K562 (cell line): ENCODE measurements around the gene DRC3. TPM values are rescaled to one million over a fixed set of nuclear protein-coding genes. Genes with fewer than 3 reads are reported as not detected.

Experiments
- ATAC-seq: fragments of 200-7000 bp; cut with Tn5 transposase; 3 replicates; pipeline ENCODE4 v1.9.1; 2020; ENCODE audit warnings: moderate library complexity
- BruUV-seq: library from RNA; stranded (reverse); fragments of 400-500 nt; replicated peaks from 2 replicates; lab custom pipeline; 2021; lab: Mats Ljungman, UMichigan
- CTCF ChIA-PET: fragments of 300-600 bp; formaldehyde crosslinking; extraction: SDS; loops from one replicate; lab custom pipeline; 2021; ENCODE audit warnings: low intra/inter-chr PET ratio; lab: Yijun Ruan, JAX
- POLR2A ChIA-PET: fragments of 300-600, 350-650 bp; sonication (Branson Sonifier 250); formaldehyde crosslinking; extraction: SDS; loops from one replicate; lab custom pipeline; 2021; ENCODE audit warnings: antibody characterized with exemption, inconsistent platforms; lab: Yijun Ruan, JAX
- DNase-seq, 4 experiments: peaks; one replicate each; pipeline versions ENCODE4 v3.0.0 to v3.0.0-alpha.2; 2011 to 2018; ENCODE audit warnings: low spot score in 3 of 4, mixed read lengths in 3 of 4; ENCODE audit errors: extremely low read depth in 1 of 4
- FAIRE-seq: peaks from 2 replicates; lab custom pipeline; 2011; peaks lifted over from hg19 to GRCh38; lab: Jason Lieb, UNC
- H2AFZ ChIP-seq: 2 replicates; pipeline ENCODE4 v1.6.0; 2011; ENCODE audit warnings: low read depth, low read length, control low read depth, inconsistent platforms
- H3K27ac ChIP-seq: fragments of 200-600 bp; 3 replicates; pipeline ENCODE4 v1.8.0; 2011; ENCODE audit warnings: low read depth, mild to moderate bottlenecking, control low read depth, inconsistent platforms, low read length, moderate library complexity, mixed read lengths; ENCODE audit errors: extremely low read depth
- H3K27me3 ChIP-seq, 2 experiments: fragments of 300-600 bp in 1 of 2; 2 replicates in 1 of 2; 3 replicates in 1 of 2; pipeline versions ENCODE4 v1.6.0 to v1.8.0; 2011; ENCODE audit warnings: inconsistent platforms in 2 of 2, low read length in 2 of 2, mild to moderate bottlenecking in 1 of 2, mixed read lengths in 1 of 2, moderate library complexity in 1 of 2; ENCODE audit not compliant: control insufficient read depth in 2 of 2, insufficient read depth in 2 of 2
- H3K36me3 ChIP-seq: fragments of 300-600 bp; 3 replicates; pipeline ENCODE4 v1.8.0; 2011; ENCODE audit warnings: mild to moderate bottlenecking, low read length, inconsistent platforms; ENCODE audit not compliant: control insufficient read depth, insufficient read depth
- H3K4me1 ChIP-seq, 2 experiments: fragments of 200-600 bp in 1 of 2; replicated peaks in 1 of 2; 2 replicates in 1 of 2; 3 replicates in 1 of 2; pipeline versions ENCODE4 v1.5.1 to v1.8.0; 2011; ENCODE audit warnings: inconsistent platforms in 2 of 2, low read length in 2 of 2, mild to moderate bottlenecking in 1 of 2, mixed read lengths in 1 of 2, moderate library complexity in 1 of 2; ENCODE audit not compliant: control insufficient read depth in 2 of 2, insufficient read depth in 2 of 2
- H3K4me2 ChIP-seq: 2 replicates; pipeline ENCODE4 v1.6.1; 2011; ENCODE audit warnings: low read length, control low read depth, inconsistent platforms, mixed read lengths; ENCODE audit not compliant: insufficient read depth
- H3K4me3 ChIP-seq: fragments of 200-600 bp; sonication (generic), shearing (Covaris generic); 2 replicates; pipeline ENCODE4 v1.5.1; 2016; ENCODE audit warnings: control low read depth, inconsistent platforms
- H3K79me2 ChIP-seq: fragments of 200-600 bp; 3 replicates; pipeline ENCODE4 v1.8.0; 2011; ENCODE audit warnings: low read length, inconsistent platforms; ENCODE audit not compliant: control insufficient read depth, insufficient read depth
- H3K9ac ChIP-seq, 2 experiments: 2 replicates each; pipeline versions ENCODE4 v1.6.0 to v1.6.1; 2011; ENCODE audit warnings: low read depth in 2 of 2, low read length in 2 of 2, control low read depth in 1 of 2, inconsistent platforms in 1 of 2, mild to moderate bottlenecking in 1 of 2, mixed read lengths in 1 of 2; ENCODE audit not compliant: insufficient read depth in 1 of 2
- H3K9me1 ChIP-seq: one replicate; pipeline ENCODE4 v1.6.0; 2011; ENCODE audit warnings: inconsistent platforms, mild to moderate bottlenecking, low read length, moderate library complexity; ENCODE audit not compliant: control insufficient read depth, insufficient read depth
- H3K9me3 ChIP-seq: replicated peaks from 2 replicates; pipeline ENCODE4 v1.5.1; 2011; ENCODE audit warnings: low read depth, low read length, inconsistent platforms; ENCODE audit not compliant: control insufficient read depth, insufficient read depth
- H4K20me1 ChIP-seq: replicated peaks from 2 replicates; pipeline ENCODE4 v1.6.1; 2011; ENCODE audit warnings: low read length, inconsistent platforms, mixed read lengths; ENCODE audit not compliant: control insufficient read depth, insufficient read depth
- ARID3A ChIP-seq: IDR thresholded peaks from 2 replicates; pipeline ENCODE4 v1.6.1; 2012; ENCODE audit warnings: low read depth, low read length, improper control_type of control experiment, borderline replicate concordance
- CC2D1A ChIP-seq: fragments of 450-650 bp; IDR thresholded peaks from 2 replicates; pipeline ENCODE4 v1.6.1; 2017; ENCODE audit warnings: mild to moderate bottlenecking
- ILF3 ChIP-seq: fragments of 450-650 bp; IDR thresholded peaks from 2 replicates; pipeline ENCODE4 v1.6.1; 2018; ENCODE audit warnings: antibody characterized with exemption, mild to moderate bottlenecking, moderate library complexity, borderline replicate concordance
- JUN ChIP-seq, 2 experiments: sonication (generic) in 1 of 2; formaldehyde crosslinking in 1 of 2; IDR thresholded peaks; 2 replicates each; pipeline versions ENCODE4 v1.6.1 to v1.8.0; 2012 to 2022; ENCODE audit warnings: borderline replicate concordance in 2 of 2, mild to moderate bottlenecking in 2 of 2, improper control_type of control experiment in 1 of 2, low read depth in 1 of 2, low read length in 1 of 2, missing genetic modification reagents in 1 of 2
- NCOA4 ChIP-seq: fragments of 450-650 bp; IDR thresholded peaks from 2 replicates; pipeline ENCODE4 v1.6.1; 2018; ENCODE audit warnings: mild to moderate bottlenecking; ENCODE audit not compliant: partially characterized antibody
- NR2C1 ChIP-seq, 2 experiments: fragments of 450-650 bp; IDR thresholded peaks; 2 replicates each; pipeline ENCODE4 v1.6.1; 2017; ENCODE audit warnings: mild to moderate bottlenecking in 2 of 2, antibody characterized with exemption in 1 of 2, inconsistent platforms in 1 of 2, missing compliant biosample characterization in 1 of 2, missing genetic modification characterization in 1 of 2
- PHF21A ChIP-seq: fragments of 450-650 bp; IDR thresholded peaks from 2 replicates; pipeline ENCODE4 v1.6.1; 2017; ENCODE audit warnings: low read depth, borderline replicate concordance
- POU5F1 ChIP-seq: fragments of 150-350 bp; IDR thresholded peaks from 2 replicates; pipeline ENCODE4 v1.6.1; 2014; ENCODE audit warnings: borderline replicate concordance, low read length, low read depth, mild to moderate bottlenecking; ENCODE audit not compliant: partially characterized antibody
- SMAD1 ChIP-seq: fragments of 150-350 bp; IDR thresholded peaks from 2 replicates; pipeline ENCODE4 v1.6.1; 2014; ENCODE audit warnings: low read length, low read depth; ENCODE audit not compliant: partially characterized antibody
- SNIP1 ChIP-seq: fragments of 450-650 bp; IDR thresholded peaks from 2 replicates; pipeline ENCODE4 v1.7.1; 2017; ENCODE audit warnings: low read depth, mild to moderate bottlenecking
- ZNF146 ChIP-seq: IDR thresholded peaks from one replicate; pipeline ENCODE4 v1.6.1; 2018; ENCODE audit warnings: missing compliant biosample characterization; ENCODE audit not compliant: unreplicated experiment
- ZNF175 ChIP-seq: fragments of 200-800 bp; sonication (Bioruptor generic); IDR thresholded peaks from 2 replicates; pipeline ENCODE4 v1.6.1; 2016; ENCODE audit warnings: low read depth, mild to moderate bottlenecking, missing genetic modification characterization, missing compliant biosample characterization
- ZNF589 ChIP-seq: fragments of 200-800 bp; sonication (Bioruptor generic); IDR thresholded peaks from 2 replicates; pipeline ENCODE4 v1.6.1; 2016; ENCODE audit warnings: low read depth, missing genetic modification characterization, missing compliant biosample characterization
- ZNF76 ChIP-seq: fragments of 250-450 bp; sonication (Bioruptor Pico); IDR thresholded peaks from 2 replicates; pipeline ENCODE4 v1.4.0; 2020; ENCODE audit warnings: mild to moderate bottlenecking, moderate library complexity, borderline replicate concordance
- WGBS: fragments of 100-300 bp; shearing (Covaris generic); methylation state at CpG from one replicate; pipeline ENCODE4 v1.1.6; 2016; ENCODE audit warnings: low coverage, mixed read lengths; ENCODE audit not compliant: insufficient coverage; ENCODE audit errors: missing lambda C conversion rate; 5-methylcytosine and 5-hydroxymethylcytosine counted together
- in situ Hi-C: fragments of 300-500 bp; cut with MboI; formaldehyde crosslinking; loops from 4 replicates; pipeline ENCODE4 v1.15.0; 2018; ENCODE audit warnings: inconsistent platforms, mixed read lengths
- intact Hi-C: fragments of 100-400 bp; cut with micrococcal nuclease; formaldehyde crosslinking; loops from 2 replicates; pipeline ENCODE4 v1.14.2; 2022
- polyA plus RNA-seq, 8 experiments: library from polyadenylated mRNA; depleted of rRNA in 4 of 8; stranded (reverse) in 5 of 8; unstranded in 3 of 8; fragments of >200 nt; fragmentation: Nextera tagmentation in 2 of 8; fragmentation: Illumina TruSeq in 1 of 8; extraction: Ambion mirVana in 2 of 8; extraction: Trizol in 1 of 8; gene quantifications; 2 replicates each; pipeline versions ENCODE4 v1.2.1 to v1.2.3, GENCODE V29; 2011 to 2014; ENCODE audit warnings: inconsistent platforms in 1 of 8, missing spikeins in 1 of 8
- total RNA-seq, 7 experiments: library from RNA; depleted of rRNA in 6 of 7; stranded (reverse); fragments of >200 nt in 6 of 7; fragmentation: Illumina TruSeq in 2 of 7; extraction: Trizol in 2 of 7; gene quantifications; 2 replicates each; pipeline versions ENCODE4 v1.2.1 to v1.2.3, GENCODE V29; 2011 to 2021; ENCODE audit warnings: low replicate concordance in 1 of 7

Gene DRC3
- total and polyA plus RNA-seq, 9 of the 15 experiments (the other 6 are each of a cell fraction or from before 2014, with no cell fraction given) = 0.10 to 0.84 (median 0.30) TPM; not detected in 3

GRCh38 chr17:18064053-18064452, 91.4 kb downstream of the DRC3 start (continued):
- TF ChIP-seq JUN (IDR thresholded peaks at IDR 0.05; ENCODE audit: borderline replicate concordance, low read depth, low read length) (no peak), JUN (CRISPR knock-in tag; IDR thresholded peaks at IDR 0.05; ENCODE audit: borderline replicate concordance) (no peak), CC2D1A (no peak), NCOA4 (no peak), ILF3 (no peak), NR2C1 (IDR thresholded peaks at IDR 0.05) (no peak), NR2C1 (tag; IDR thresholded peaks at IDR 0.05) (no peak), POU5F1 (no peak), ZNF175 (CRISPR knock-in tag) (no peak), ARID3A (no peak)

- FAIRE-seq (no peak), ATAC-seq (no peak), DNase-seq (no peak)
- in situ Hi-C loops (no loop called here), intact Hi-C loops (no loop called here)
- Histone ChIP-seq H3K4me3 (no peak overlapping the region), H3K9me1 (no peaks in the 10 kb centered on the region), H3K27me3 (no peaks in the 10 kb centered on the region), H3K4me2 (no peak overlapping the region), H3K79me2 (no peaks in the 10 kb centered on the region), H3K27ac (no peak overlapping the region), H3K9me3 (no peaks in the 10 kb centered on the region), H2AFZ (no peak overlapping the region), H3K4me1 (peaks cover 0 to 10% of the 10 kb centered on the region in 2 experiments; a peak in 3 of 5 replicates), H4K20me1 (no peaks in the 10 kb centered on the region), H3K36me3 (peaks cover 27% of the 10 kb centered on the region; the same call in 2 of the 3 replicates), H3K9ac (peak overlapping the region in 1 of 2 experiments; percentile 52; a peak in 1 of 4 replicates)
- TF ChIP-seq ZNF76 (CRISPR knock-in tag) = no peak
- TF ChIP-seq ZNF589 = no peak
- no peak for TF ChIP-seq SNIP1
- no peak for TF ChIP-seq ZNF146
- TF ChIP-seq SMAD1 = no peak
- no peak for TF ChIP-seq PHF21A
- 77% methylated on average over 6 of the region's 11 CpGs for WGBS
- ChIA-PET CTCF (no interaction called here), POLR2A (interaction anchor here (0.6 to 1.0 kb wide), 2 partner anchors 23 to 25 kb away, joined by 3 to 4 read pairs; partner anchors contain the start of gene DRG2)
- BruUV-seq = no TSS peak
Measured at GRCh38 chr17:18065546-18065945, 92.9 kb downstream of the DRC3 start.
